Left lung (tissue), 10 donors: Measurements from ENCODE around the gene PIGH. TPM values are rescaled to one million over a fixed set of nuclear protein-coding genes. Genes with fewer than 3 reads are reported as not detected.
A peak's percentile ranks its signal among the peaks of the same experiment; 100 is the strongest.

Experiments
- ATAC-seq: fragments of 200-7000 bp; cut with Tn5 transposase; one replicate; pipeline ENCODE4 v1.9.1; 2020; ENCODE audit warnings: moderate library complexity
- DNase-seq, 4 donors: peaks; one replicate each; pipeline ENCODE4 v3.0.0-alpha.2; 2013 to 2020
- H3K27ac ChIP-seq, 2 donors: fragments of 200-600 bp; sonication (generic) in 1 of 2; one replicate each; pipeline versions ENCODE4 v1.5.0 to v1.8.0; 2020 to 2021
- H3K27me3 ChIP-seq, 2 donors: fragments of 200-600 bp; sonication (generic) in 1 of 2; one replicate each; pipeline versions ENCODE4 v1.5.0 to v1.8.0; 2020 to 2021
- H3K36me3 ChIP-seq, 2 donors: fragments of 200-600 bp; sonication (generic) in 1 of 2; one replicate each; pipeline versions ENCODE4 v1.5.0 to v1.8.0; 2020 to 2021
- H3K4me1 ChIP-seq, 2 donors: fragments of 200-600 bp; one replicate each; pipeline ENCODE4 v1.8.0; 2021
- H3K4me3 ChIP-seq, 2 donors: fragments of 200-600 bp; sonication (generic) in 1 of 2; one replicate each; pipeline versions ENCODE4 v1.5.0 to v1.8.0; 2020 to 2021; ENCODE audit warnings: mild to moderate bottlenecking in 1 of 2
- H3K9me3 ChIP-seq, 2 donors: fragments of 200-600 bp; sonication (generic) in 1 of 2; one replicate each; pipeline versions ENCODE4 v1.5.0 to v1.8.0; 2020 to 2021
- intact Hi-C, 2 donors: fragments of 100-400 bp; cut with DNase I; formaldehyde crosslinking; loops; one replicate each; pipeline versions ENCODE4 v1.11.2 to v1.14.2; 2022
- polyA plus RNA-seq, 6 donors: library from polyadenylated mRNA; unstranded; fragments of 120-200 nt; gene quantifications; one replicate each; pipeline ENCODE4 v1.2.1, GENCODE V29; 2013; ENCODE audit not compliant: insufficient read length in 6 of 6
- total RNA-seq, 2 donors: library from RNA; stranded (reverse); fragmentation: NEBNext Ultra II Directional; extraction: Animal tissue kit (Norgen Biotek cat#: 25700); gene quantifications; one replicate each; pipeline ENCODE4 v1.2.1, GENCODE V29; 2021
- TF ChIP-seq, protein P1 (sequence below), 2 donors: fragments of 200-600 bp; sonication (generic) in 1 of 2; IDR thresholded peaks; one replicate each; pipeline versions ENCODE4 v1.5.0 to v1.8.0; 2021; ENCODE audit warnings: antibody characterized with exemption in 2 of 2
- donor health status: DM: no; HTN: yes; CAD: no.
- donor health status: DM: no; HTN: no; CAD: no.

Gene PIGH
- total and polyA plus RNA-seq, 8 donors, result 12.8 to 28.6 (median 23.1) TPM

DNA sequence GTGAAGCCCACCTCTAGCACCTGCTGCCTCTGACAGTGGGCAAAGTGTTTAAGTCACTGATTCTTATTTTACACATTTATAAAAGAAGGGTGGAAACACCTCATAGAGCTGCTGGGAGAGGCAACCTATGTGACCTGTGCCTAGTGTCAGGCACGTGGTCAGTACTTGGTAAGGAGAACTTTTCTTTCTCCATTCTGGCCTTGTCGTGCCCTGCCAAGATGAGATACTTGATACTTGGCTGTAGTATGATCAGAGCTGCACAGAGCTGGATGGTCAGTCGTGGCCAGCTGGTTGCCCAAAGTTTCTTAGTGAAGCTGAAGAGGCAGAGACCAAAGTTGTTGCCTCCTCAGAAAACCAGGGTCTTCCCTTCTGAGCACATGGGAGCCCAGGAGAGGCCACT, 42.4 kb downstream of the PIGH start:
- TF ChIP-seq, protein P1, sequence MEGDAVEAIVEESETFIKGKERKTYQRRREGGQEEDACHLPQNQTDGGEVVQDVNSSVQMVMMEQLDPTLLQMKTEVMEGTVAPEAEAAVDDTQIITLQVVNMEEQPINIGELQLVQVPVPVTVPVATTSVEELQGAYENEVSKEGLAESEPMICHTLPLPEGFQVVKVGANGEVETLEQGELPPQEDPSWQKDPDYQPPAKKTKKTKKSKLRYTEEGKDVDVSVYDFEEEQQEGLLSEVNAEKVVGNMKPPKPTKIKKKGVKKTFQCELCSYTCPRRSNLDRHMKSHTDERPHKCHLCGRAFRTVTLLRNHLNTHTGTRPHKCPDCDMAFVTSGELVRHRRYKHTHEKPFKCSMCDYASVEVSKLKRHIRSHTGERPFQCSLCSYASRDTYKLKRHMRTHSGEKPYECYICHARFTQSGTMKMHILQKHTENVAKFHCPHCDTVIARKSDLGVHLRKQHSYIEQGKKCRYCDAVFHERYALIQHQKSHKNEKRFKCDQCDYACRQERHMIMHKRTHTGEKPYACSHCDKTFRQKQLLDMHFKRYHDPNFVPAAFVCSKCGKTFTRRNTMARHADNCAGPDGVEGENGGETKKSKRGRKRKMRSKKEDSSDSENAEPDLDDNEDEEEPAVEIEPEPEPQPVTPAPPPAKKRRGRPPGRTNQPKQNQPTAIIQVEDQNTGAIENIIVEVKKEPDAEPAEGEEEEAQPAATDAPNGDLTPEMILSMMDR (IDR thresholded peaks at IDR 0.05), result no peak
- intact Hi-C loops, result no loop called here
- Histone ChIP-seq H3K36me3 (no peaks in the 10 kb centered on the region), H3K27ac (no peak overlapping the region), H3K4me3 (no peak overlapping the region), H3K9me3 (no peaks in the 10 kb centered on the region), H3K4me1 (no peaks in the 10 kb centered on the region), H3K27me3 (no peaks in the 10 kb centered on the region)
- ATAC-seq (no peak), DNase-seq (no peak)

DNA sequence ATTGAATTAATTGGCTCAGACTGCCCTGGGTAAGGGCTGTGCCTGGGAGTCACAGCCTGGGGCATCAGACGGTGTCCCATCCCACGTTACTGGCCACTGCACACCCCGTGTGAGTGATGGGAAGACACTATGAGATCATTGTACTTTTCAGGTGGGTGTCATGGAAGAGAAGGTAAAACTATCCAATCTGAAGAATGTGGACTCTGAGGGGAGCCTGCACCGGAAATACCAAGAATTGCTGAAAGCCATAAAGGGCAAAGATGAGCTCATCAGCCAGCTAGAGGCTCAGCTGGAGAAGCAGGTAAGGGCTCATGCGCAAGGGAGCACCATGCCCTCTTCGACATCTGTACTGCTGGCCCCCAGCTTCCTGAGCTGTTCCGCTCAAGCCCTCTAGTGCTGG, 43.0 kb downstream of the PIGH start:
- intact Hi-C loops, result no loop called here
- TF ChIP-seq, protein P1 (IDR thresholded peaks at IDR 0.05), result no peak
- Histone ChIP-seq H3K27me3 (no peaks in the 10 kb centered on the region), H3K9me3 (no peaks in the 10 kb centered on the region), H3K4me3 (no peak overlapping the region), H3K36me3 (no peaks in the 10 kb centered on the region), H3K27ac (no peak overlapping the region), H3K4me1 (no peaks in the 10 kb centered on the region)
- no peak for ATAC-seq
- no peak for DNase-seq

DNA sequence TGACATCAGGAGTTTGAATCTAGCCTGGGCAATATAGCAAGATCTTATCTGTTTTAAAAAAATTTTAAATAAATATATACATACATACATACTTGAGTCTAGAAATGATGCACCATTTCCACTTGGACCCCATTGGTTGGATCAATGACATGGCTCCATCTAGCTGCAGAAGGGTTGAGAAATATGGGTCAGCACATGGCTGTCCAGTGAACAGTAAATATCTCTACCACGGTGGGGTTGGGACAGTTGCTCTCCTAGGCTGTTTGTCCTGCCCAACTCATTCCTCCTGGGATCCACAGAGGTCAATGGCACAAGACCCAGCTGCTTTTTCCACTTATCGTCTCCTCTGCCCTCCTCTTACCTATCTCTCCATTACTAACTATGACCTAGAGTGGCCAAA, 43.4 kb downstream of the PIGH start:
- DNase-seq, result no peak
- H3K4me3 ChIP-seq, result no peak overlapping the region
- intact Hi-C loops, result no loop called here
- TF ChIP-seq, protein P1 (IDR thresholded peaks at IDR 0.05), result no peak
- no peaks in the 10 kb centered on the region for H3K4me1 ChIP-seq
- no peak for ATAC-seq
- no peaks in the 10 kb centered on the region for H3K36me3 ChIP-seq
- H3K9me3 ChIP-seq, result no peaks in the 10 kb centered on the region
- no peaks in the 10 kb centered on the region for H3K27me3 ChIP-seq
- no peak overlapping the region for H3K27ac ChIP-seq

DNA sequence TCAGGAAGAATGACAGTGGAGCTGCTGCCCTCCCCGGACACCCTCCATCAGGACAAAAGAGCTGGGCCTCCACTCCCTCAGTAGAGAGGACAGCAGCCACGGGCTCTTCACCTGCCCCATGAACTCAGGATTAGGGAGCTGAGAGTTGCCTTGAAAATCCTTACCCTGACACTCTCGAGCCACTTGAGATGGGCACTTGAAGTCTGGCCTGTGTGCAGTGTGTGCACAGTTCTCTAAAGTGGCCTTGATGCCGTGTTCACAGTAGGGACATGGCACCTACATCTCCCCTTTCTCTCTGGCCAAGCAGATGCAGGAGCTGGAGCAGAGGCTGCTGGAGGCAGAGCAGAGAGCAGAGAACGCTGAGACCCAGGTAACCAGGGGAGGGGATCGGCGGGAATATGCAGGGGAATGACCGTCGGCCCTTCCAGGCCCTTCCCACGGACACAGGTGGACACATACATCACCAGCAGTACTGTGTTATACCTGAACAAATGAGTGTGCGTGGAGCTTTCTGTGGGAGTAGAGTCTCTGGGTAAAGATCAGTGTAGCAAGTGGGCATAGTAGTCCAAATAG, 44.5 kb downstream of the PIGH start:
- intact Hi-C loops, result no loop called here

DNA sequence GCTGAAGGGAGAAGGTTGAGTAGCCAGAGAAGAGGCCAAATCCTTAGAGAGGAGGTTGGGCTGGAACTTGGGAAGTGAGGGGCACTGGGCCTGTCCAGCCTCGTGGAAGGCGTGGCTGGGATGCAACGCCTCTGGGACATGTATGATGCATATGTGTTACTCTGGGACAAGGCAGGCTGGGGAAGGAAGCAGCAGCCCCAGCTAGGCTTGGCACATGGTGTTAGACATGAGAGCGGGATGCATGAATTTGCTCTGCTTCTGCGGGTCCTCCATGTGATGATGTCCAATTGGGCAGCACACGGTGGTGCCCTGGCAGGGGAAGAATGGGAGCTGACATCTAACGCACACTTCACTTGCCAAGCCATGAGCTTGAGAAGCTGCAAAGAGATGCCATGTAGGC, 45.7 kb downstream of the PIGH start:
- Histone ChIP-seq H3K9me3 (no peaks in the 10 kb centered on the region), H3K4me1 (no peaks in the 10 kb centered on the region), H3K4me3 (no peak overlapping the region), H3K36me3 (no peaks in the 10 kb centered on the region), H3K27ac (no peak overlapping the region), H3K27me3 (no peaks in the 10 kb centered on the region)
- ATAC-seq (no peak), DNase-seq (no peak)
- intact Hi-C loops, result no loop called here
- TF ChIP-seq, protein P1 (IDR thresholded peaks at IDR 0.05), result no peak

More for the DNA sequence above, 44.5 kb downstream of the PIGH start:
- peak in 1 of 4 donors; percentile 53 for DNase-seq
- Histone ChIP-seq H3K36me3 (no peaks in the 10 kb centered on the region), H3K4me3 (no peak overlapping the region), H3K27ac (no peak overlapping the region), H3K27me3 (no peaks in the 10 kb centered on the region), H3K4me1 (no peaks in the 10 kb centered on the region), H3K9me3 (no peaks in the 10 kb centered on the region)
- TF ChIP-seq, protein P1 (IDR thresholded peaks at IDR 0.05), result no peak
- peak; percentile 93 for ATAC-seq
